Small intestine (tissue), 16 donors: ENCODE measurements around the gene SMIM1. TPM values are rescaled to one million over a fixed set of nuclear protein-coding genes. Genes with fewer than 3 reads are reported as not detected.
"Not testable (repeated sequence)": the region's sequence is repeated elsewhere in the genome, so short reads cannot be mapped to it uniquely, and the experiment has no call there.

ENCODE experiments used
- DNase-seq, 2 donors: peaks; one replicate each; pipeline versions ENCODE4 v3.0.0 to v3.0.0-alpha.2; 2013
- FAIRE-seq: peaks from 2 replicates; lab custom pipeline; 2012; peaks lifted over from hg19 to GRCh38; lab: Jason Lieb, UNC
- H3K27ac ChIP-seq, 3 donors: one replicate each; pipeline ENCODE4 v1.5.1; 2013; ENCODE audit warnings: low read length in 2 of 3, mild to moderate bottlenecking in 2 of 3, control low read depth in 1 of 3, inconsistent platforms in 1 of 3, low read depth in 1 of 3, moderate library complexity in 1 of 3
- H3K27me3 ChIP-seq, 3 donors: one replicate each; pipeline ENCODE4 v1.6.1; 2013; ENCODE audit warnings: low read length in 3 of 3, inconsistent platforms in 1 of 3; ENCODE audit not compliant: control insufficient read depth in 3 of 3, insufficient read depth in 3 of 3
- H3K36me3 ChIP-seq, 3 donors: one replicate each; pipeline ENCODE4 v1.6.1; 2013; ENCODE audit warnings: low read length in 3 of 3, inconsistent platforms in 1 of 3, low read depth in 1 of 3, mild to moderate bottlenecking in 1 of 3, moderate library complexity in 1 of 3; ENCODE audit not compliant: control insufficient read depth in 3 of 3, insufficient read depth in 2 of 3
- H3K4me1 ChIP-seq, 3 donors: one replicate each; pipeline ENCODE4 v1.6.1; 2013; ENCODE audit warnings: low read length in 2 of 3, inconsistent platforms in 1 of 3, low read depth in 1 of 3, mild to moderate bottlenecking in 1 of 3, moderate library complexity in 1 of 3; ENCODE audit not compliant: control insufficient read depth in 3 of 3, insufficient read depth in 2 of 3
- H3K4me3 ChIP-seq, 3 donors: one replicate each; pipeline ENCODE4 v1.5.1; 2013; ENCODE audit warnings: low read length in 3 of 3, control low read depth in 1 of 3, inconsistent platforms in 1 of 3, low read depth in 1 of 3, mild to moderate bottlenecking in 1 of 3, moderate library complexity in 1 of 3
- H3K9me3 ChIP-seq, 2 donors: one replicate each; pipeline ENCODE4 v1.6.1; 2013; ENCODE audit warnings: low read depth in 1 of 2, low read length in 1 of 2; ENCODE audit not compliant: control insufficient read depth in 2 of 2, insufficient read depth in 1 of 2
- WGBS, 3 donors: extraction: QIAGEN DNeasy Blood & Tissue Kit; methylation state at CpG; one replicate each; pipeline ENCODE4 v1.1.7; 2013; 5-methylcytosine and 5-hydroxymethylcytosine counted together
- long read RNA-seq, 10 donors: transcript quantifications; one replicate each; lab custom pipeline, GENCODE V29; 2026
- polyA plus RNA-seq, 4 donors: library from polyadenylated mRNA; stranded (reverse) in 3 of 4; unstranded in 1 of 4; fragments of 200-250 nt in 3 of 4; fragments of 120-200 nt in 1 of 4; gene quantifications; one replicate each; pipeline versions ENCODE4 v1.2.1 to v1.2.3, GENCODE V29; 2013
- donor health status: healthy with polysubstance abuse.
- donor health status: control.
- donor health status: control.
- donor health status: Bipolar disorder and iron deficiency.
- donor health status: healthy.

SMIM1 gene
- polyA plus RNA-seq, result 10 to 100 TPM in 1 of 4 donors, 1 to 10 TPM in 1, not detected in 2; 2.1 to 89.2 TPM
- long read RNA-seq, donor 1, result 0 reads
- long read RNA-seq, donor 2, transcript SMIM1-204 (4 exons, 446 nt), result major isoform, 7 of 11 reads
- long read RNA-seq, donor 2, partial matches to known transcripts, result 0 of 11 reads
- long read RNA-seq, donor 2, other reads (novel, unspliced or antisense), result 0 of 11 reads
- long read RNA-seq, donor 3, transcript SMIM1-201 (4 exons, 547 nt), result major isoform, 10 of 24 reads
- long read RNA-seq, donor 3, transcript SMIM1-204 (4 exons, 446 nt), result minor isoform, 8 of 24 reads
- long read RNA-seq, donor 3, partial matches to known transcripts, result 6 of 24 reads
- long read RNA-seq, donor 3, other reads (novel, unspliced or antisense), result 0 of 24 reads
- long read RNA-seq, donor 4, result 0 reads
- long read RNA-seq, donor 5, partial matches to known transcripts, result 5 of 10 reads
- long read RNA-seq, donor 5, other reads (novel, unspliced or antisense), result 0 of 10 reads
- long read RNA-seq, donor 6, transcript SMIM1-204 (4 exons, 446 nt), result minor isoform, 13 of 35 reads
- long read RNA-seq, donor 6, transcript SMIM1-201 (4 exons, 547 nt), result major isoform, 22 of 35 reads
- long read RNA-seq, donor 6, partial matches to known transcripts, result 0 of 35 reads
- long read RNA-seq, donor 6, other reads (novel, unspliced or antisense), result 0 of 35 reads
- long read RNA-seq, donor 7, result 0 reads
- long read RNA-seq, donor 8, result 0 reads
- long read RNA-seq, donor 9, partial matches to known transcripts, result 0 of 4 reads
- long read RNA-seq, donor 9, other reads (novel, unspliced or antisense), result 0 of 4 reads
- long read RNA-seq, donor 10, transcript SMIM1-204 (4 exons, 446 nt), result major isoform, 8 of 9 reads
- long read RNA-seq, donor 10, partial matches to known transcripts, result 0 of 9 reads
- long read RNA-seq, donor 10, other reads (novel, unspliced or antisense), result 0 of 9 reads

- H3K36me3 ChIP-seq, result peaks cover 0 to 5% (median 0%) of the 10 kb centered on the region in 3 donors
- H3K27ac ChIP-seq, result peak within 1 kb of the TSS in 2 of 3 donors; percentile 9 to 77
- no peaks in the 10 kb centered on the region for H3K9me3 ChIP-seq
- DNase-seq (peak in 1 of 2 donors; percentile 80), FAIRE-seq (no peak)
- H3K4me3 ChIP-seq, result peak within 1 kb of the TSS; percentile 48 to 60 (median 50)
- peaks cover 0 to 40% (median 4%) of the 10 kb centered on the region in 3 donors for H3K4me1 ChIP-seq
- 8 to 16% (median 14%) methylated on average over 33 to 55 of the region's 55 CpGs for WGBS, 3 donors
- H3K27me3 ChIP-seq, result no peaks in the 10 kb centered on the region
These were observed at the start of gene SMIM1 for GRCh38 chr1:3772715-3773571. SMIM1 (plus strand) TSS chr1:3772749; CDS start chr1:3775374, 2,625 bp downstream.

- Histone ChIP-seq H3K4me1 (no peaks in the 10 kb centered on the region), H3K27ac (no peak overlapping the region), H3K27me3 (peaks cover 0 to 10% (median 0%) of the 10 kb centered on the region in 3 donors), H3K4me3 (no peak overlapping the region), H3K9me3 (no peaks in the 10 kb centered on the region), H3K36me3 (no peaks in the 10 kb centered on the region)
- WGBS, 3 donors, result 6 to 59% (median 42%) methylated on average over 2 to 3 of the region's 3 CpGs
- FAIRE-seq (no peak), DNase-seq (no peak)
These were observed 49.7 kb upstream of the SMIM1 start for GRCh38 chr1:3722846-3723245.

- not testable (repeated sequence) for H3K36me3 ChIP-seq, H3K27me3 ChIP-seq, H3K4me1 ChIP-seq, FAIRE-seq, H3K4me3 ChIP-seq, H3K27ac ChIP-seq, H3K9me3 ChIP-seq
- 42 to 44% (median 42%) methylated on average over 18 of the region's 18 CpGs for WGBS, 3 donors
- DNase-seq, result peak; percentile 61 to 73
These were observed 48.0 kb upstream of the SMIM1 start for GRCh38 chr1:3724416-3725030.

GRCh38 chr1:3725366-3725765 lies 47.2 kb upstream of the SMIM1 start:
- Histone ChIP-seq H3K27ac (no peak overlapping the region), H3K4me3 (no peak overlapping the region), H3K27me3 (peaks cover 0 to 2% (median 0%) of the 10 kb centered on the region in 3 donors), H3K4me1 (no peaks in the 10 kb centered on the region), H3K9me3 (no peaks in the 10 kb centered on the region), H3K36me3 (no peaks in the 10 kb centered on the region)
- WGBS, 3 donors, result 96 to 98% (median 96%) methylated on average over 2 of the region's 2 CpGs
- FAIRE-seq (no peak), DNase-seq (no peak)

GRCh38 chr1:3727042-3727824 lies 45.3 kb upstream of the SMIM1 start:
- Histone ChIP-seq H3K27ac (no peak overlapping the region), H3K27me3 (peaks cover 0 to 2% (median 0%) of the 10 kb centered on the region in 3 donors), H3K36me3 (no peaks in the 10 kb centered on the region), H3K4me1 (peaks cover 0 to under 1% (median 0%) of the 10 kb centered on the region in 3 donors), H3K4me3 (no peak overlapping the region), H3K9me3 (no peaks in the 10 kb centered on the region)
- peak; percentile 10 to 38 for DNase-seq
- WGBS, 3 donors, result 52 to 55% (median 53%) methylated on average over 35 to 37 of the region's 37 CpGs
- no peak for FAIRE-seq

- Histone ChIP-seq H3K27me3 (peaks cover 0 to 2% (median 0%) of the 10 kb centered on the region in 3 donors), H3K36me3 (no peaks in the 10 kb centered on the region), H3K9me3 (no peaks in the 10 kb centered on the region), H3K4me1 (peaks cover 0 to 9% (median 0%) of the 10 kb centered on the region in 3 donors), H3K27ac (no peak overlapping the region), H3K4me3 (no peak overlapping the region)
- DNase-seq, result no peak
- 67 to 84% (median 71%) methylated on average over 27 to 31 of the region's 31 CpGs for WGBS, 3 donors
- FAIRE-seq, result no peak
These were observed 44.4 kb upstream of the SMIM1 start for GRCh38 chr1:3727825-3728776.
